Liver (tissue), 9 donors: Measurements from ENCODE around the gene GMPR. TPM values are rescaled to one million over a fixed set of nuclear protein-coding genes. Genes with fewer than 3 reads are reported as not detected.

ENCODE experiments used
- DNase-seq: peaks from one replicate; pipeline ENCODE4 v3.0.0-alpha.2; 2017; ENCODE audit warnings: low spot score
- H3K27ac ChIP-seq, 2 donors: one replicate each; pipeline ENCODE4 v1.7.0; 2013; ENCODE audit warnings: inconsistent platforms in 2 of 2, low read length in 2 of 2, control low read depth in 1 of 2, low read depth in 1 of 2, mild to moderate bottlenecking in 1 of 2
- H3K27me3 ChIP-seq, 4 donors: one replicate each; pipeline versions ENCODE4 v1.6.1 to v1.7.0; 2013; ENCODE audit warnings: low read length in 3 of 4, inconsistent platforms in 1 of 4, mild to moderate bottlenecking in 1 of 4, moderate library complexity in 1 of 4; ENCODE audit not compliant: control insufficient read depth in 4 of 4, insufficient read depth in 4 of 4
- H3K36me3 ChIP-seq, 4 donors: one replicate each; pipeline versions ENCODE4 v1.6.1 to v1.7.0; 2013; ENCODE audit warnings: low read length in 3 of 4, mild to moderate bottlenecking in 3 of 4, low read depth in 1 of 4, moderate library complexity in 1 of 4; ENCODE audit not compliant: control insufficient read depth in 4 of 4, insufficient read depth in 3 of 4
- H3K4me1 ChIP-seq, 4 donors: one replicate each; pipeline versions ENCODE4 v1.6.1 to v1.7.0; 2013; ENCODE audit warnings: low read length in 3 of 4, mild to moderate bottlenecking in 3 of 4, moderate library complexity in 1 of 4; ENCODE audit not compliant: control insufficient read depth in 4 of 4, insufficient read depth in 4 of 4
- H3K4me3 ChIP-seq, 3 donors: one replicate each; pipeline versions ENCODE4 v1.6.1 to v1.7.0; 2013; ENCODE audit warnings: low read length in 3 of 3, control low read depth in 1 of 3, low read depth in 1 of 3, mild to moderate bottlenecking in 1 of 3
- H3K9ac ChIP-seq, 2 donors: one replicate each; pipeline ENCODE4 v1.7.0; 2013; ENCODE audit warnings: low read length in 2 of 2, mild to moderate bottlenecking in 2 of 2, moderate library complexity in 2 of 2, control low read depth in 1 of 2, low read depth in 1 of 2
- H3K9me3 ChIP-seq, 4 donors: one replicate each; pipeline versions ENCODE4 v1.6.1 to v1.7.0; 2013; ENCODE audit warnings: low read length in 3 of 4; ENCODE audit not compliant: control insufficient read depth in 4 of 4
- EGR1 ChIP-seq, 2 donors: IDR thresholded peaks; 2 replicates each; pipeline ENCODE4 v1.6.1; 2016 to 2018; ENCODE audit warnings: antibody characterized with exemption in 2 of 2, low read depth in 2 of 2
- FOXA1 ChIP-seq: IDR thresholded peaks from 2 replicates; pipeline ENCODE4 v1.6.1; 2016; ENCODE audit warnings: antibody characterized with exemption
- FOXA2 ChIP-seq: IDR thresholded peaks from 2 replicates; pipeline ENCODE4 v1.6.1; 2016; ENCODE audit warnings: antibody characterized with exemption
- GABPA ChIP-seq, 2 donors: IDR thresholded peaks in 1 of 2; conservative IDR thresholded peaks in 1 of 2; 2 replicates each; pipeline ENCODE4 v1.6.1; 2016; ENCODE audit warnings: antibody characterized with exemption in 2 of 2, mild to moderate bottlenecking in 1 of 2, moderate library complexity in 1 of 2
- HNF4A ChIP-seq, 2 donors: conservative IDR thresholded peaks; 2 replicates each; pipeline ENCODE4 v1.6.1; 2016; ENCODE audit warnings: antibody characterized with exemption in 2 of 2, mild to moderate bottlenecking in 2 of 2
- HNF4G ChIP-seq: IDR thresholded peaks from 2 replicates; pipeline ENCODE4 v1.6.1; 2016; ENCODE audit warnings: antibody characterized with exemption
- JUND ChIP-seq, 2 donors: IDR thresholded peaks; 2 replicates each; pipeline ENCODE4 v1.6.1; 2016; ENCODE audit warnings: antibody characterized with exemption in 2 of 2
- NR2F2 ChIP-seq: IDR thresholded peaks from 2 replicates; pipeline ENCODE4 v1.6.1; 2016; ENCODE audit warnings: antibody characterized with exemption
- RAD21 ChIP-seq, 2 donors: IDR thresholded peaks; 2 replicates each; pipeline ENCODE4 v1.6.1; 2016; ENCODE audit warnings: antibody characterized with exemption in 2 of 2, mild to moderate bottlenecking in 2 of 2
- RXRA ChIP-seq, 2 donors: IDR thresholded peaks; 2 replicates each; pipeline ENCODE4 v1.6.1; 2017 to 2018; ENCODE audit warnings: antibody characterized with exemption in 2 of 2, mild to moderate bottlenecking in 1 of 2
- SP1 ChIP-seq: IDR thresholded peaks from 2 replicates; pipeline ENCODE4 v1.6.1; 2018; ENCODE audit warnings: antibody characterized with exemption, mild to moderate bottlenecking
- TAF1 ChIP-seq: conservative IDR thresholded peaks from 2 replicates; pipeline ENCODE4 v1.6.1; 2016; ENCODE audit warnings: antibody characterized with exemption, mild to moderate bottlenecking
- YY1 ChIP-seq: IDR thresholded peaks from 2 replicates; pipeline ENCODE4 v1.6.1; 2016; ENCODE audit warnings: antibody characterized with exemption, mild to moderate bottlenecking
- WGBS: extraction: QIAGEN DNeasy Blood & Tissue Kit; methylation state at CpG from one replicate; pipeline ENCODE4 v1.1.7; 2013; 5-methylcytosine and 5-hydroxymethylcytosine counted together
- polyA plus RNA-seq, 2 donors: library from polyadenylated mRNA; stranded (reverse) in 1 of 2; unstranded in 1 of 2; fragments of 200-250 nt in 1 of 2; fragments of >200 nt in 1 of 2; fragmentation: Nextera tagmentation in 1 of 2; extraction: Ambion mirVana in 1 of 2; gene quantifications; one replicate each; pipeline versions ENCODE4 v1.2.1 to v1.2.3, GENCODE V29; 2013 to 2015
- total RNA-seq, 2 donors: library from RNA; depleted of rRNA; stranded (reverse); fragments of >200 nt; gene quantifications; one replicate each; pipeline ENCODE4 v1.2.3, GENCODE V29; 2014
- TF ChIP-seq, protein P1 (sequence below): fragments of 150-350 bp; IDR thresholded peaks from 2 replicates; pipeline ENCODE4 v1.5.1; 2017; ENCODE audit warnings: improper control_type of control experiment, low read depth, low read length; ENCODE audit not compliant: missing input control
- TF ChIP-seq, protein P2 (sequence below): IDR thresholded peaks from 2 replicates; pipeline ENCODE4 v1.6.1; 2016; ENCODE audit warnings: antibody characterized with exemption, mild to moderate bottlenecking
- TF ChIP-seq, protein P3 (sequence below): IDR thresholded peaks from 2 replicates; pipeline ENCODE4 v1.6.1; 2016; ENCODE audit warnings: antibody characterized with exemption
- TF ChIP-seq, protein P4 (sequence below): IDR thresholded peaks from 2 replicates; pipeline ENCODE4 v1.6.1; 2016; ENCODE audit warnings: antibody characterized with exemption
- donor health status: healthy.
- donor health status: healthy.
- donor health status: healthy.
- donor health status: healthy.
- donor health status: healthy.

GMPR gene
- total and polyA plus RNA-seq, 4 donors = 2.1 to 50.2 (median 4.2) TPM

DNA sequence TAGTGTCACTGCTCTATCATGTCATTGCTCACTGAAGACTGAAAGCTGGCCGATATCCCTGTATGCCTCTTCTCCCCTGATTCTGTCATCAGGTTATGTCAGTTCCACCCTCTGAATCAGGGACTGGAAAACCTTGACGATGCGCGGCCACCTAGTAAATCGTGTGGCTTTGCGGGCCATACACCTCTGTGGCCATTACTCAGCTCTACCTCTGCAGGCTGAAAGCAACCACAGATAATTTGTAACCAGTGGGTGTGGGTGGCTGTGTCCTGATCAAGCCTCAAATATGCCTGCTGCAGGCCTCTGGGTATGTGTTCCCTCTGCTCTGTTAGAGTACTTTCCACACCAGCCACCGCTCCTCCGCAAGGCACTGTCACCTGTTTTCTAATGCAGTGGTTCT, 105.2 kb downstream of the GMPR start:
- Histone ChIP-seq H3K4me3 (no peak overlapping the region), H3K9ac (no peak overlapping the region), H3K36me3 (no peaks in the 10 kb centered on the region), H3K9me3 (no peaks in the 10 kb centered on the region), H3K27me3 (no peaks in the 10 kb centered on the region), H3K4me1 (no peaks in the 10 kb centered on the region), H3K27ac (no peak overlapping the region)
- WGBS = 96% methylated on average over 8 of the region's 8 CpGs
- no peak for TF ChIP-seq FOXA1
- TF ChIP-seq HNF4A (conservative IDR thresholded peaks at IDR 0.05) = no peak
- TF ChIP-seq RAD21 (IDR thresholded peaks at IDR 0.05) = no peak
- TF ChIP-seq YY1 = no peak
- no peak for TF ChIP-seq NR2F2
- TF ChIP-seq EGR1 (IDR thresholded peaks at IDR 0.05; ENCODE audit: low read depth in 2 of 2) = no peak
- no peak for TF ChIP-seq JUND (IDR thresholded peaks at IDR 0.05)
- TF ChIP-seq HNF4G = no peak
- no peak for TF ChIP-seq SP1
- TF ChIP-seq, protein P1, sequence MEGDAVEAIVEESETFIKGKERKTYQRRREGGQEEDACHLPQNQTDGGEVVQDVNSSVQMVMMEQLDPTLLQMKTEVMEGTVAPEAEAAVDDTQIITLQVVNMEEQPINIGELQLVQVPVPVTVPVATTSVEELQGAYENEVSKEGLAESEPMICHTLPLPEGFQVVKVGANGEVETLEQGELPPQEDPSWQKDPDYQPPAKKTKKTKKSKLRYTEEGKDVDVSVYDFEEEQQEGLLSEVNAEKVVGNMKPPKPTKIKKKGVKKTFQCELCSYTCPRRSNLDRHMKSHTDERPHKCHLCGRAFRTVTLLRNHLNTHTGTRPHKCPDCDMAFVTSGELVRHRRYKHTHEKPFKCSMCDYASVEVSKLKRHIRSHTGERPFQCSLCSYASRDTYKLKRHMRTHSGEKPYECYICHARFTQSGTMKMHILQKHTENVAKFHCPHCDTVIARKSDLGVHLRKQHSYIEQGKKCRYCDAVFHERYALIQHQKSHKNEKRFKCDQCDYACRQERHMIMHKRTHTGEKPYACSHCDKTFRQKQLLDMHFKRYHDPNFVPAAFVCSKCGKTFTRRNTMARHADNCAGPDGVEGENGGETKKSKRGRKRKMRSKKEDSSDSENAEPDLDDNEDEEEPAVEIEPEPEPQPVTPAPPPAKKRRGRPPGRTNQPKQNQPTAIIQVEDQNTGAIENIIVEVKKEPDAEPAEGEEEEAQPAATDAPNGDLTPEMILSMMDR = no peak
- no peak for TF ChIP-seq GABPA (IDR thresholded peaks at IDR 0.05 in 1 of 2, conservative IDR thresholded peaks at IDR 0.05 in 1 of 2)
- TF ChIP-seq RXRA (IDR thresholded peaks at IDR 0.05) = no peak
- no peak for TF ChIP-seq FOXA2
- TF ChIP-seq, protein P2, sequence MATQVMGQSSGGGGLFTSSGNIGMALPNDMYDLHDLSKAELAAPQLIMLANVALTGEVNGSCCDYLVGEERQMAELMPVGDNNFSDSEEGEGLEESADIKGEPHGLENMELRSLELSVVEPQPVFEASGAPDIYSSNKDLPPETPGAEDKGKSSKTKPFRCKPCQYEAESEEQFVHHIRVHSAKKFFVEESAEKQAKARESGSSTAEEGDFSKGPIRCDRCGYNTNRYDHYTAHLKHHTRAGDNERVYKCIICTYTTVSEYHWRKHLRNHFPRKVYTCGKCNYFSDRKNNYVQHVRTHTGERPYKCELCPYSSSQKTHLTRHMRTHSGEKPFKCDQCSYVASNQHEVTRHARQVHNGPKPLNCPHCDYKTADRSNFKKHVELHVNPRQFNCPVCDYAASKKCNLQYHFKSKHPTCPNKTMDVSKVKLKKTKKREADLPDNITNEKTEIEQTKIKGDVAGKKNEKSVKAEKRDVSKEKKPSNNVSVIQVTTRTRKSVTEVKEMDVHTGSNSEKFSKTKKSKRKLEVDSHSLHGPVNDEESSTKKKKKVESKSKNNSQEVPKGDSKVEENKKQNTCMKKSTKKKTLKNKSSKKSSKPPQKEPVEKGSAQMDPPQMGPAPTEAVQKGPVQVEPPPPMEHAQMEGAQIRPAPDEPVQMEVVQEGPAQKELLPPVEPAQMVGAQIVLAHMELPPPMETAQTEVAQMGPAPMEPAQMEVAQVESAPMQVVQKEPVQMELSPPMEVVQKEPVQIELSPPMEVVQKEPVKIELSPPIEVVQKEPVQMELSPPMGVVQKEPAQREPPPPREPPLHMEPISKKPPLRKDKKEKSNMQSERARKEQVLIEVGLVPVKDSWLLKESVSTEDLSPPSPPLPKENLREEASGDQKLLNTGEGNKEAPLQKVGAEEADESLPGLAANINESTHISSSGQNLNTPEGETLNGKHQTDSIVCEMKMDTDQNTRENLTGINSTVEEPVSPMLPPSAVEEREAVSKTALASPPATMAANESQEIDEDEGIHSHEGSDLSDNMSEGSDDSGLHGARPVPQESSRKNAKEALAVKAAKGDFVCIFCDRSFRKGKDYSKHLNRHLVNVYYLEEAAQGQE = no peak
- TF ChIP-seq, protein P3, sequence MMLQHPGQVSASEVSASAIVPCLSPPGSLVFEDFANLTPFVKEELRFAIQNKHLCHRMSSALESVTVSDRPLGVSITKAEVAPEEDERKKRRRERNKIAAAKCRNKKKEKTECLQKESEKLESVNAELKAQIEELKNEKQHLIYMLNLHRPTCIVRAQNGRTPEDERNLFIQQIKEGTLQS = no peak
- TF ChIP-seq, protein P4, sequence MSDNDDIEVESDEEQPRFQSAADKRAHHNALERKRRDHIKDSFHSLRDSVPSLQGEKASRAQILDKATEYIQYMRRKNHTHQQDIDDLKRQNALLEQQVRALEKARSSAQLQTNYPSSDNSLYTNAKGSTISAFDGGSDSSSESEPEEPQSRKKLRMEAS = no peak
- TF ChIP-seq TAF1 = no peak
- DNase-seq = no peak

DNA sequence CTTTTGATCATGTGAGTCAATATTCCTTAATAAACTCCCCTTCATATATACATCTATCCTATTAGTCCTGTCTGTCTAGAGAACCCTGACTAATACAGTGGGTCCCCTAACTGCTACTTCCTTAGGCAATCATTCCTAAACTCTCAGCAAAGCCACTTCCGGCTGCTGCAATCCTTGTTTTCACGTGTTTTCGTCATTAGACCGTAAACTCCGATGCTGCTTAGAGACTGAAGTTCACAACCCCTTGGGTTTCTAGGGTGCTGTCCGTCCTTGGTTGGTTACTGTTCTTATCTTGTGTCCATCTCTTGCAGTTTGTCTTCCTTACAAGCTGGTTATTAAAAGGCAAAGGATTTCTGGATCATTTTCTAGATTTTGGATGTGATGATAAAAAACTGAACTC, 106.4 kb downstream of the GMPR start:
- H3K27ac ChIP-seq = no peak overlapping the region
- H3K9me3 ChIP-seq = no peaks in the 10 kb centered on the region
- no peaks in the 10 kb centered on the region for H3K27me3 ChIP-seq
- H3K9ac ChIP-seq = no peak overlapping the region
- DNase-seq = no peak
- no peak for TF ChIP-seq FOXA1
- TF ChIP-seq, protein P4 = no peak
- no peak for TF ChIP-seq EGR1 (IDR thresholded peaks at IDR 0.05; ENCODE audit: low read depth in 2 of 2)
- no peak for TF ChIP-seq RAD21 (IDR thresholded peaks at IDR 0.05)
- no peak for TF ChIP-seq HNF4G
- TF ChIP-seq, protein P2 = no peak
- no peak for TF ChIP-seq HNF4A (conservative IDR thresholded peaks at IDR 0.05)
- TF ChIP-seq FOXA2 = no peak
- TF ChIP-seq GABPA (IDR thresholded peaks at IDR 0.05 in 1 of 2, conservative IDR thresholded peaks at IDR 0.05 in 1 of 2) = no peak
- no peak for TF ChIP-seq TAF1
- no peak for TF ChIP-seq YY1
- no peak for TF ChIP-seq JUND (IDR thresholded peaks at IDR 0.05)
- no peaks in the 10 kb centered on the region for H3K4me1 ChIP-seq
- H3K36me3 ChIP-seq = no peaks in the 10 kb centered on the region
- H3K4me3 ChIP-seq = no peak overlapping the region
- 92% methylated on average over 6 of the region's 6 CpGs for WGBS
